GM12878 (cell line): ENCODE measurements around the gene DDX49.

Source experiments
- CTCF ChIP-seq, 3 experiments: IDR thresholded peaks in 2 of 3; conservative IDR thresholded peaks in 1 of 3; 2 replicates each; pipeline ENCODE4 v1.5.1; 2011; ENCODE audit warnings: low read depth in 3 of 3, low read length in 3 of 3, mild to moderate bottlenecking in 3 of 3, control low read depth in 2 of 3, moderate library complexity in 2 of 3, inconsistent platforms in 1 of 3, mixed read lengths in 1 of 3; ENCODE audit not compliant: control insufficient read depth in 2 of 3, insufficient read depth in 1 of 3; ENCODE audit errors: extremely low read depth in 1 of 3
- HDGF ChIP-seq: fragments of 450-650 bp; IDR thresholded peaks from 2 replicates; pipeline ENCODE4 v1.6.1; 2016; ENCODE audit warnings: antibody characterized with exemption
- IKZF1 ChIP-seq: fragments of 450-650 bp; conservative IDR thresholded peaks from 2 replicates; pipeline ENCODE4 v1.6.1; 2017; ENCODE audit warnings: antibody characterized with exemption, mild to moderate bottlenecking
- KDM1A ChIP-seq: fragments of 200-600 bp; sonication (generic); IDR thresholded peaks from 2 replicates; pipeline ENCODE4 v1.6.1; 2016; ENCODE audit warnings: borderline replicate concordance
- NR2C1 ChIP-seq: fragments of 450-650 bp; IDR thresholded peaks from 2 replicates; pipeline ENCODE4 v1.6.1; 2017; ENCODE audit warnings: antibody characterized with exemption, mild to moderate bottlenecking, moderate library complexity
- POLR2A ChIP-seq: IDR thresholded peaks from 2 replicates; pipeline ENCODE4 v1.6.1; 2011; ENCODE audit warnings: low read depth, mild to moderate bottlenecking, low read length
- POLR2AphosphoS2 ChIP-seq: IDR thresholded peaks from 2 replicates; pipeline ENCODE4 v1.6.1; 2011; ENCODE audit warnings: low read depth, mild to moderate bottlenecking, low read length, improper control_type of control experiment, moderate library complexity
- POLR2AphosphoS5 ChIP-seq: IDR thresholded peaks from 2 replicates; pipeline ENCODE4 v1.6.1; 2011; ENCODE audit warnings: mild to moderate bottlenecking, low read length, inconsistent platforms
- RCOR1 ChIP-seq: conservative IDR thresholded peaks from 2 replicates; pipeline ENCODE4 v1.6.1; 2012; ENCODE audit warnings: low read depth, low read length, improper control_type of control experiment
- SMAD1 ChIP-seq: fragments of 450-650 bp; IDR thresholded peaks from 2 replicates; pipeline ENCODE4 v1.6.1; 2018; ENCODE audit warnings: mild to moderate bottlenecking, low read depth; ENCODE audit not compliant: partially characterized antibody
- USF2 ChIP-seq: IDR thresholded peaks from 2 replicates; pipeline ENCODE4 v1.6.1; 2011; ENCODE audit warnings: low read depth, low read length, improper control_type of control experiment, borderline replicate concordance

GRCh38 chr19:18933297-18933696 is 13.8 kb downstream of the DDX49 start:
- no peak for TF ChIP-seq POLR2A
- TF ChIP-seq IKZF1 = no peak
- TF ChIP-seq CTCF (IDR thresholded peaks at IDR 0.05 in 2 of 3, conservative IDR thresholded peaks at IDR 0.05 in 1 of 3; ENCODE audit: control insufficient read depth in 2 of 3, extremely low read depth in 1 of 3, insufficient read depth in 1 of 3, low read depth in 3 of 3, low read length in 3 of 3) = no peak
- no peak for TF ChIP-seq SMAD1
- no peak for TF ChIP-seq POLR2AphosphoS2
- no peak for TF ChIP-seq NR2C1
- no peak for TF ChIP-seq KDM1A
- no peak for TF ChIP-seq USF2
- TF ChIP-seq HDGF = no peak
- no peak for TF ChIP-seq POLR2AphosphoS5
- TF ChIP-seq RCOR1 = no peak
